Measurements from ENCODE around the gene NDUFA13. TPM values are rescaled to one million over a fixed set of nuclear protein-coding genes. Genes with fewer than 3 reads are reported as not detected.

Gene NDUFA13
- total RNA-seq, 4 donors from 2014 or later: 21.1 to 100 (median 76.0) TPM

DNA sequence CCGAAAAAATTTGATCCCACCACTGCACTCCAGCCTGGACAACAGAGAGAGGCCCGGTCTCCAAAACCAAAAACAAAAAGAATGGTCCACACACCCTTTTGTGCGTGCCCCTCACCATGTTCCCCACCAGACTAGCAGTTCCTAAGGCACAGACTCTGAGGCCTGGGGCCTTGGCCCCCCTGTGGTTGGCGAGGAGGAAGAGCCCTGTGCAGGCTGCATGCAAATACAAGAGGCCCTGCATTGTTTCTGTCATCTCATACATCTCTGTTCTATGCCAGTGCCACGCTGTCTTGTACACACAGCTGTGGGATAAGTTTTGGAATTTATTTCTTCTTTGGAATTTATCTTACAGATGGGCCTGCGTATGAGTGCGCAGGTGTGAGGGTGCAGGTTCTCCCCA, 8.0 kb downstream of the NDUFA13 start:
- H3K36me3 ChIP-seq: peaks cover 0 to 8% (median 0%) of the 10 kb centered on the region in 4 donors
- peaks cover 0 to 5% (median 0%) of the 10 kb centered on the region in 4 donors for H3K4me1 ChIP-seq
- DNase-seq: no peak
- no peak for TF ChIP-seq POLR2AphosphoS5 (IDR thresholded peaks at IDR 0.05)
- no peak for TF ChIP-seq POLR2A (IDR thresholded peaks at IDR 0.05)
- TF ChIP-seq, protein P1, sequence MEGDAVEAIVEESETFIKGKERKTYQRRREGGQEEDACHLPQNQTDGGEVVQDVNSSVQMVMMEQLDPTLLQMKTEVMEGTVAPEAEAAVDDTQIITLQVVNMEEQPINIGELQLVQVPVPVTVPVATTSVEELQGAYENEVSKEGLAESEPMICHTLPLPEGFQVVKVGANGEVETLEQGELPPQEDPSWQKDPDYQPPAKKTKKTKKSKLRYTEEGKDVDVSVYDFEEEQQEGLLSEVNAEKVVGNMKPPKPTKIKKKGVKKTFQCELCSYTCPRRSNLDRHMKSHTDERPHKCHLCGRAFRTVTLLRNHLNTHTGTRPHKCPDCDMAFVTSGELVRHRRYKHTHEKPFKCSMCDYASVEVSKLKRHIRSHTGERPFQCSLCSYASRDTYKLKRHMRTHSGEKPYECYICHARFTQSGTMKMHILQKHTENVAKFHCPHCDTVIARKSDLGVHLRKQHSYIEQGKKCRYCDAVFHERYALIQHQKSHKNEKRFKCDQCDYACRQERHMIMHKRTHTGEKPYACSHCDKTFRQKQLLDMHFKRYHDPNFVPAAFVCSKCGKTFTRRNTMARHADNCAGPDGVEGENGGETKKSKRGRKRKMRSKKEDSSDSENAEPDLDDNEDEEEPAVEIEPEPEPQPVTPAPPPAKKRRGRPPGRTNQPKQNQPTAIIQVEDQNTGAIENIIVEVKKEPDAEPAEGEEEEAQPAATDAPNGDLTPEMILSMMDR (IDR thresholded peaks at IDR 0.05): no peak
- no peak for TF ChIP-seq EP300 (IDR thresholded peaks at IDR 0.05; ENCODE audit: low read depth)
- H3K27ac ChIP-seq: no peak overlapping the region
- H3K27me3 ChIP-seq: no peaks in the 10 kb centered on the region
- H3K4me3 ChIP-seq: no peak overlapping the region
- 79 to 80% methylated on average over 1 to 7 of the region's 7 CpGs for WGBS, 2 donors (ENCODE audit: low coverage in 1 of 2)
- intact Hi-C loops (cut with DNase I; ENCODE audit: low total_unique reads): no loop called here
- in situ Hi-C loops (cut with MboI; ENCODE audit: low pct_ligation_motif_present in 1 of 4, low pct_unique_long_range_greater_than_20kb in 1 of 4, low sequenced_read_pairs in 3 of 4): loop anchor here in 1 of 4 donors (10.0 kb wide), 1 partner anchor 441 kb away; no protein-coding TSS in a partner anchor
- H3K9me3 ChIP-seq: no peaks in the 10 kb centered on the region

DNA sequence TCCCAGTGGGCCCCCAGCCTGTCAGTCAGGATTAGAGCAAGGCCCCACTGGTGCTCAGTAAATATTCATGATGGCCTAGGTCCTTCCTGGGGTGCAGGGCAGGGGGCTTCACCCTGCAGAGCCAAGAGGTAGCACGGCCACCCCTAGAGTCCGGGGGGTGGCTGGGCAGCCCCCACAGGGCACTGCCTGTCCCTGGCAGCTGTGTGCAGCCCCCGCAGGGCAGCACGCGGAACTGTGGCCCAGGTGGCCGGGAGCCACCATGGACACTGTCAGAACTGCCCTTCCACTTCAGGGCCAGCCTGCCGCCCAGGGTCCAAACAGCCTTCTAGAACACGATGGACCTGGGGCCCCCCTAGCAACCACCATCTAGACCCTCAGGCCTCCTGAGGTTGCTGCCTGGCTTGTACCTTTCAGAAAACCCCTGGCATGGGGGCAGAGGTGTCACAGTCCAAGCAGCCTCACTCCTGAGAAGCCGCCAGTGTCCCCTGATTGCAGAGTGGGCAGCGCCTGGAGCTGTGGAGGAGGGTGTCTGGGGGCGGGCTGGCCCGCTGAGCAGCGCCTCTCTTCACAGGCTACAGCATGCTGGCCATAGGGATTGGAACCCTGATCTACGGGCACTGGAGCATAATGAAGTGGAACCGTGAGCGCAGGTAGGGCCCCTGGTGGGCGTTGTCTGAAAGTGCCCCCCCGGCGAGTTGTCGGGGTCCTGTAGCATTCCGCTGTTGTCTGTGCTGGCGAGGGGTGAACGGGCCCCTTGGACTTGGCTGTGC, 9.8 kb downstream of the NDUFA13 start:
- in situ Hi-C loops (cut with MboI; ENCODE audit: low pct_ligation_motif_present in 1 of 4, low pct_unique_long_range_greater_than_20kb in 1 of 4, low sequenced_read_pairs in 3 of 4) (loop anchor here (10.0 to 25.0 kb wide), 4 partner anchors 112 to 762 kb away; partner anchors contain the start of genes GMIP (in 1 of the 4) and LPAR2 (in 1 of the 4)), intact Hi-C loops (cut with DNase I; ENCODE audit: low total_unique reads) (loop anchor here (5.0 kb wide), 1 partner anchor 1737 kb away; no protein-coding TSS in a partner anchor)
- Histone ChIP-seq H3K4me1 (no peaks in the 10 kb centered on the region), H3K36me3 (peaks cover 0 to 8% (median 0%) of the 10 kb centered on the region in 4 donors), H3K27ac (no peak overlapping the region), H3K27me3 (no peaks in the 10 kb centered on the region), H3K4me3 (no peak overlapping the region), H3K9me3 (no peaks in the 10 kb centered on the region)
- no peak for TF ChIP-seq POLR2AphosphoS5 (IDR thresholded peaks at IDR 0.05)
- TF ChIP-seq, protein P1 (IDR thresholded peaks at IDR 0.05): no peak
- no peak for TF ChIP-seq POLR2A (IDR thresholded peaks at IDR 0.05)
- no peak for TF ChIP-seq EP300 (IDR thresholded peaks at IDR 0.05; ENCODE audit: low read depth)
- WGBS, 2 donors (ENCODE audit: low coverage in 1 of 2): 89% methylated on average over 22 of the region's 23 CpGs; no CpG with 5 or more reads in 1 of the 2 donors
- DNase-seq: no peak

DNA sequence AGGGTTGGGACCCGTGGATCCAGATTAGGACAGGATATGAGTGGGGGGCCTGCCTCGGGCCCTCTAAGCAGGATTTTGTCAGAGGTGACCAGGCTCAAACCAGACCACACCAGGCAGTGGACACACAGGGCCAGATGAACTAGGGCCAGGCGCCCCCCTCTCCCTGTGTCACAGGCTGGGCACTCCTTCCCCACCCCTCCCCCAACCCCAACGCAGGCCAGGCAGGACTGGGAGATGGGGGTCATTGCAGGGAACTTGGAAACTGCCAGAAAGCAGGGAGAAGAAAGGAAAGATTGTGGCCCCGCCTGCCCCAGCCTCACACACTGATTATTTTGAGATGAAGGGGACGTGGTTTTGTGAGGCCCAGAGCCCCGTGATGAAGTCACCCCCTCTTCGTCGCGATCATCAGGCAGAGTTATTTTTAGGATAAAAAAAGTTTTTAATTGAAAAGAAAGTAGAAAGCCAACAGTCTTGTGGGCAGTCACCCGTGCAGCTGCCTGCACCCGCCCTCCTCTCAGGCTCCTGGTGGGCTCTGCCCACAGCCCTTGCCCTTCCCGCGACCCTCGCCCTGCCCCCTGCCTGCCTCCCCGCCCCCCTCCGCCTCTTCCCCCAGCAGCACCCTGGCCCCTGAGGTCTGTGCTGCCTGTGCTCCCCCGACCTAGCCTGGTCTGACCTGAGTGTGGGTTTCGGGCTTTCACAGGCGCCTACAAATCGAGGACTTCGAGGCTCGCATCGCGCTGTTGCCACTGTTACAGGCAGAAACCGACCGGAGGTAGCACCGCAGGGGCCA, 10.8 kb downstream of the NDUFA13 start:
- intact Hi-C loops (cut with DNase I; ENCODE audit: low total_unique reads) (loop anchor here (5.0 kb wide), 1 partner anchor 1736 kb away; no protein-coding TSS in a partner anchor), in situ Hi-C loops (cut with MboI; ENCODE audit: low pct_ligation_motif_present in 1 of 4, low pct_unique_long_range_greater_than_20kb in 1 of 4, low sequenced_read_pairs in 3 of 4) (loop anchor here (10.0 to 25.0 kb wide), 4 partner anchors 111 to 761 kb away; partner anchors contain the start of genes GMIP (in 1 of the 4) and LPAR2 (in 1 of the 4))
- Histone ChIP-seq H3K36me3 (peaks cover 0 to 8% (median 0%) of the 10 kb centered on the region in 4 donors), H3K4me3 (no peak overlapping the region), H3K27ac (no peak overlapping the region), H3K27me3 (no peaks in the 10 kb centered on the region), H3K9me3 (no peaks in the 10 kb centered on the region), H3K4me1 (no peaks in the 10 kb centered on the region)
- no peak for DNase-seq
- WGBS, 2 donors (ENCODE audit: low coverage in 1 of 2): 59 to 85% methylated on average over 6 to 28 of the region's 28 CpGs
- TF ChIP-seq POLR2AphosphoS5 (IDR thresholded peaks at IDR 0.05) (no peak), EP300 (IDR thresholded peaks at IDR 0.05; ENCODE audit: low read depth) (no peak), POLR2A (IDR thresholded peaks at IDR 0.05) (no peak)
- TF ChIP-seq, protein P1 (IDR thresholded peaks at IDR 0.05): no peak

DNA sequence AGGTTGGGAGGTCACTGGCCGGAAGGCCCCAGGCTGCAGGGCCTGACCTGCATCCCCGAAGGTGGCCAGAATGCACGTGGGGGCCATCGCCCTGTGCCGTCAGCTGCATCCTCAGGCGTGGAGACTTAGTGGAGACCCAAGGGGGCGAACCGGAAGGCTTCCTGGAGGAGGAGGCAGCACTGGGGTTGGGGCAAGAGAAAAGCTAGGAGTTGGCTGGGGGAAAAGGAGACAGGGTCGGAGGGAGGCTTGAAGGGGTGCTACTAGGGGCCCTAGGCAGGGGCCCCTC, 11.3 kb downstream of the NDUFA13 start:
- intact Hi-C loops (cut with DNase I; ENCODE audit: low total_unique reads) (loop anchor here (5.0 kb wide), 1 partner anchor 1735 kb away; no protein-coding TSS in a partner anchor), in situ Hi-C loops (cut with MboI; ENCODE audit: low pct_ligation_motif_present in 1 of 4, low pct_unique_long_range_greater_than_20kb in 1 of 4, low sequenced_read_pairs in 3 of 4) (loop anchor here (10.0 to 25.0 kb wide), 4 partner anchors 110 to 760 kb away; partner anchors contain the start of genes GMIP (in 1 of the 4) and LPAR2 (in 1 of the 4))
- peaks cover 0 to 8% (median 0%) of the 10 kb centered on the region in 4 donors for H3K36me3 ChIP-seq
- no peak for DNase-seq
- no peaks in the 10 kb centered on the region for H3K9me3 ChIP-seq
- TF ChIP-seq POLR2AphosphoS5 (IDR thresholded peaks at IDR 0.05) (no peak), EP300 (IDR thresholded peaks at IDR 0.05; ENCODE audit: low read depth) (no peak), POLR2A (IDR thresholded peaks at IDR 0.05) (no peak)
- TF ChIP-seq, protein P1 (IDR thresholded peaks at IDR 0.05): no peak
- WGBS, 2 donors (ENCODE audit: low coverage in 1 of 2): 95% methylated on average over 4 to 9 of the region's 9 CpGs
- H3K4me3 ChIP-seq: no peak overlapping the region
- H3K27me3 ChIP-seq: no peaks in the 10 kb centered on the region
- peaks cover 0 to 5% (median 4%) of the 10 kb centered on the region in 4 donors for H3K4me1 ChIP-seq
- no peak overlapping the region for H3K27ac ChIP-seq
